NCI-H526 treated with DMSO at 0.1 percent for 48 hours (cell line): ENCODE data around the gene LRFN2.
A peak's percentile ranks its signal among the peaks of the same experiment; 100 is the strongest.

Source experiments
- DNase-seq: peaks from one replicate; lab custom pipeline; 2025; lab: John Stamatoyannopoulos, UW

LRFN2 gene

DNA sequence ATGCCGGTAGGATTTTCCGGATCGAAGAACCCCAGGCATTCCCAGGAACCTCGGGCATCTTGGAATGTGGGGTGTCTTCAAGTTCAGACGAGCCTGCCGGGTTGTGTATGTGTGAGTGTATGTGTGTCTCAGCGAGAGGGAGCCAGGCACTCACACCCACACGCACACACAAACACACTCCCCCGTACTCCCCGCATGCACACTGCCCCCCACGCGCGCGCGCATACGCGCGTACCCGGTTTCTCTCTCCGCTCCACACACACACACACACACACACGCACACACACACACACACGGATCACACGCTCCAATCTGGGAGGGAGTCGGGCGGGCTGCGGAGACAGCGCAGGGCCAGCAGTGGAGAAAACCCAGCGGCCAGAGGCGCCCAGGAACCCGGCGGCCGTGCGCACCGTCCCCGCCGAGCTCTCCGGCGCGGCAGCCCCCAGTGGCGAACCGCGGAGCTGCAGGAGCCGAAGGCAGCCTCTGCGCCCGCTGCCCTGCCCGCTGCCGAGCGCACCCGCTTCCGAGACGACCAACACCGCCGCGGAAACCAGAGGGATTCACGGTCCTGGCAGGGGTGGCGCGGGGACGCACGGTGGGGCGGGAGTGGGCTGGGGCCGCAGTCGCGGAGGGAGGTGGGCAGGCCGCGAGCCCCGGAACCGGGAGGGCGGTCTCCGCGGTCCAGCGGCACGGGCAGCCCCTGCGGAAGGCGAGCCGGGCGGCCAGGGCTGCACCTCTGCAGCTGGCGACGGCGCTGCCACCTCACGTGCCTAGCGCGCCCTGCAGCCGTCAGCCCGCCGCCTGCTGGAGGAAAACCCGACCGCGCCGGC is at the start of gene LRFN2:
TSS of gene LRFN2 (minus strand) at position 125 of the 830 bp plus-strand sequence.
- DNase-seq, result peak; percentile 71

DNA sequence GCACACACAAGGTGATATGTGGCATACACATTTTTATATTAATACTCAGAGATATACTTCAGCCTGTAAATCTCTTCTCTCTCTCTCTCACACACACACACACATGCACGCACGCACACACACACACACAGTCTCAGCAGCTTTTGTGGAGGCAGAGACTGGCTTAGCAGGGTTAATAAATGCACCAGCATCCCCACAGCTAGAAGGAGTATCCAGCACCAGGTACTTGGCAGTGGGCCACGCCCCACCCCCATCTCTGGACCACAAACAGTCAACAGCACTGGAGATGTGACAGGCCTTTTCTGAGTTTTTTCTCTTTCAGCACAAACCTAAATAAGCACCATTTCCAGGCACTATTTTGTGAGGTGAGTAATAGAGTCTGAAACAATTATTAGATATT is 47.3 kb upstream of the LRFN2 start:
- DNase-seq, result no peak

GRCh38 chr6:40631744-40632143 is 44.6 kb upstream of the LRFN2 start:
- DNase-seq, result no peak

DNA sequence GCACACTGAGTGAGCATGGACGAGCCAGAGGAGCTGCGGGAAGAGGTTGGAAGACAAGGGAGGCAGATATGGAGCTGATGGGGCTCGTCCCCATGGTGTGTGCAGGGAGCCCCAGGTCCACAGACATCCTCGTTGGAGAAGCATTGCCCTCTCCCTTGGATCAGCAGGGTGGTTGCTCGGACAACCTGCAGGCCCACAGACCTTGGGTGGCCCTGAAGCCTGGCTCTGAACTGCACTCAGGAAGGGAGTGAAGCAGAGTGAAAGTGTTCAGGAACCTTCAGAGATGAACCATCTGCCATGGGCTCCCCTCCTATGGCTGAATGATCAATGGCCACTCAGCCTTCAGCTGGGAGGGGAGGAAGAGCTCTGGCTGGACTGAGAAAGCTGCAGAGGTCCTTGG is 43.3 kb upstream of the LRFN2 start:
- DNase-seq, result no peak

GRCh38 chr6:40630051-40630450 is 42.9 kb upstream of the LRFN2 start:
- DNase-seq, result no peak

DNA sequence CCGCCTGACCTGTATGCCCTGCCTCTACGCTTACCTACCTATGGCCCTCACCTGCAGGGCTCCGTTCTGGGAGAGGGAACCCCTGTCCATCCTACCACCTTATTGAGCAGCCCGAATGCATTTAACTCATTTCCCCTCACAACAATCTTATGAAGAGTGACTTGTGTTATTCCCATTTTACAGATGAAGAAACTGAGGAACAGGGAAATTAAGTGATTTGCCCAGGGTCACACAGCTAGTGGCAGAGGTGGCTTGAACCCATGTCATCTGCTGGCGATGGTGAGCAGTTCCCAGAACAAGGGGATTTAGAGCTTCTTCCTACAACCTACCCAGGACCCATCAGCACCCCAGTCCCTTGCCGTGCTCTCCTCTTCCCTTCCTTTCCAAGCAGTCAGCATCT is 42.3 kb upstream of the LRFN2 start:
- DNase-seq, result no peak

DNA sequence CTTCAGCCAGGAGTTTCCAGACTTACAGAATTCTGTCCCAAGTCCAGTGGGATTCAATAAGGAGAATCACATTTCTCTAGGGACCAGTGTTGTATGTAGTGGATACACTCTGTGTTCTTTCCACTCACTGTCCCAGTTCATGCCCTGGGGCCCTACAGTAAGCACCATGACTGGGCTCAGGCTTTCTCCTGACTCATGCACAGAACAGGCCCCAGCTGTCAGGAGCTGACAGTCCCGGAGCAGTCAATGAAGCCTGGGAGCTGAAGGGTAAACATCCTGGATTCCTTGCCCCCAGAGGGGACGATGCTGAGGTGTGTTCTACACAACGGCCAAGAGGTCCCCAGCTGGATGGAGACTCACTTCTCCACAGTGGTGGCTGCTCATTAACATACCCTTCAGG is 40.2 kb upstream of the LRFN2 start:
- no peak for DNase-seq

DNA sequence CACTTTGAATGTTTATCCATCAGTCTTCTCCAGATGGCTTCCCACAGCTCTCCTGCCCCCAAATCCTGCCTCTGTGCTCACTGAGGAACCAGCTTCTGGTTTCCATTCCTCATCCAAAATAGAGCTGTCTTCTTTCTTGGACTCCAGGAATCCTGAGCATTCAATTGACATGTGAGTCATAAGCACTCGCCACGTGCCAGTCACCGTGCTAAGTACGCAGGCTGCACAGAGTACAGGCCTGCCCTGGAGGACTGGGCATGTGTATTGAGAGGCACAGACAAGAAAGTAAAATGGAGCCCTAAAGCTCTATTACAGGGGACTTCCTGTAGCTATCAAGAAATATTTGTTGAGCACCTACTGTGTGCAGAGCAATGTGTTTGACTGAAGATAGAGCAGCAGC is 39.7 kb upstream of the LRFN2 start:
- DNase-seq, result no peak

DNA sequence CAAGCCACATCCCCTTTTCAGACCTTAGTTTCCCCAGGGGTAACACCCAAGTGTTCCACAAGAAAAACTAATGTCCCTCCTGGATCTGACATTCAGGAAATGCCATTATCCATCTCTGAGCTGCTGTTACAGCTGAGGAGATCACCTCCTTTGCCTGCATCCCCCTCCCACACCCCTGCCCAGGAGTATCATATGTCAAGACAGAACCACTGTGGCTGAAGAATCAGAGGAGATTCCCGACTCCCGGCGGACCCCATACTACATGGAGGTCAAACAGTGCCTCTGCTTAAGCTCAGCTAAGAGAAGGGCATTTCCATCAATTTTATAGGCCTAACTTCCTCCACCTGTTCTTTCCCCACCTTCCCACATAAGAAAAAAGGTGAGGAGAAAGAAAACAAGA is 36.8 kb upstream of the LRFN2 start:
- no peak for DNase-seq

DNA sequence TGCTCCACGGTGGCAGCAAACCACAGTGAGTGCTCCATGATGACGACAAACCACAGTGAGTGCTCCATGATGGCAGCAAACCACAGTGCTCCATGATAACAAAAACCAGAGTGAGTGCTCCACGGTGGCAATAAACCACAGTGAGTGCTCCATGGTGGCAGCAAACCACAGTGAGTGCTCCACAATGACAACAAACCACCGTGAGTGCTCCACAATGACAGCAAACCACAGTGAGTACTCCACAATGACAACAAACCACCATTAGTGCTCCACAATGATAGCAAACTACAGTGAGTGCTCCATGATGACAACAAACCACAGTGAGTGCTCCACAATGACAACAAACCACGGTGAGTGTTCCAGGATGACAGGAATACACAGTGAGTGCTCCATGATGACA is 36.0 kb upstream of the LRFN2 start:
- no peak for DNase-seq

GRCh38 chr6:40620574-40621240 is 33.5 kb upstream of the LRFN2 start:
- DNase-seq, result no peak

DNA sequence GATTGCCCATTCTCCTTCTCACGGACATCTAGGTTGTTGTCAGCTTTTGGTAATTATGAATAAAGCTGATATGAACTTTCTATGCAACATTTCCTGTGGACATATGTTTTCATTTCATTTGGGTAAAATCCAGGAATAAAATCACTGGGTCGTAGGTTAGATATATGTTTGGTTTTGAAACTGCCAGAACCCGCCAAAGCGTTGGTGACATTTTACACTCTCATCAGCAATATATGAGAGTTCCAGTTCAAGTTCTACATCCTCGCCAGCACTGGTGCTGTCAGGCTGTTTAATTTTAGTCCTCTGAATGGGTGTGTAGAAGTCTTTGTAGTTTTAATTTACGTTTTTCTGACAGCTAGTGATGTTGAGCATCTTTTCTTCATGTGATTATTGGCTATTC is 27.5 kb upstream of the LRFN2 start:
- no peak for DNase-seq

- no peak for DNase-seq
Measured at GRCh38 chr6:40611912-40612311, 24.7 kb upstream of the LRFN2 start.

- no peak for DNase-seq
Measured at GRCh38 chr6:40611434-40611833, 24.3 kb upstream of the LRFN2 start.

- DNase-seq, result no peak
Measured at GRCh38 chr6:40610229-40610628, 23.1 kb upstream of the LRFN2 start.

DNA sequence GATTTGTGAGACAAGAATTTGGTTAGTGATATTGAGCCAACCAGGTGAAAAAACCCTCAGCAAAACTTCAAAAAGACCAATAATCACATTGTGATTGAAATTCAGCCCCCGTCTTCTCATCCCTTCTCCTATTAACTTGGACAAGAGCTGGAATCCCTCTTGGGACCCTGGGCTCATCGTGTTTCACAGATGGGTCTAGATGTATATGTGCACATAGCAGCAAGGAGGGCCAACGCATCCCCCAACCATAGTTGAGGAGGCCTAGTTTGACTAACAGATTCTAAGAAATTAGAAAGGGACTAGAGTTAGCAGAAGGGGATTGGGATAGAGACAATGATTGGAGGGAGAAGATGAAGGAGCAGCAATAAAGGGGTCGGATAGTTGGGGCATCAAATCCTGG is 19.8 kb upstream of the LRFN2 start:
- DNase-seq, result no peak

GRCh38 chr6:40606526-40606925 is 19.4 kb upstream of the LRFN2 start:
- no peak for DNase-seq

GRCh38 chr6:40604082-40604481 is 16.9 kb upstream of the LRFN2 start:
- no peak for DNase-seq

GRCh38 chr6:40599555-40599954 is 12.4 kb upstream of the LRFN2 start:
- DNase-seq, result no peak

- DNase-seq, result no peak
Measured at GRCh38 chr6:40598516-40598915, 11.4 kb upstream of the LRFN2 start.

DNA sequence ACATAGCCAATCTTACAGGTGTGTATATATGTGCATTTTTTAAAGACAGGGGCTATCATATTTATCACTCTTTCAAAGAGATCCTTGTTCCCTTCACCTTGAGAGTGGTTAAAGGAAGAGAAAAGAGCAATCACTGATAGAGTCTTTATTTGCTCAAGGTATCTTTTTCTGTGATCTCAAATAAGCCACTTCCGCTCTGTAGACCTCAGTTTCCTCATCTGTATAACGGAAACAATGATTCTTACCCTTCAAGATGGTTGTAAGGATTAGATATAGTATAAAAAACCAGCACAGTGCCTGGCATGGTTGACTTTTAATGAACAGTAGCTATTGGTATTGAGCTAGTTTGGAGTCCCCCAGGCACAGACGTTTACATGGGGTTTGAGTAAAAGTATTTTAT is 10.1 kb upstream of the LRFN2 start:
- no peak for DNase-seq

DNA sequence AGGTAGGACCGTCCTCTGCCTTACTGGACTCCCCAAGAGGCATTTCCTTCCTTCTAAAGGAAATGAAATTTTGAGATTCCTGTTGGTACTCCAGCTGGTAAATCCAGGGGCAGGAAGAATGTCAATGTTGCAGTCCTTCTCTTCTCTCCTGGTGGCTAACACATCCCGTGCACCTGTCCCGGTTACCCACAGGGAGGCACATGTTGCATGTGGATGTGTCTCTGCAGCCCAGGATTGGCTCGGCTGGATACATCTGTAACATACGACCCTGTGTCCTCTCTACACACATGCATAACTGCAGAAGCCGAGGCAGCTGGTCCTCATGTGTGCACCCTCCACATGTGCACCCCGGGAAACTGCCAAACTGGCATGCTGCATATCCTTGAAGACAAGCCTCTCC is 1.3 kb upstream of the LRFN2 start:
- no peak for DNase-seq

- DNase-seq, result no peak
Measured at GRCh38 chr6:40588070-40588384, 863 bp upstream of the LRFN2 start.
